Activated naive CD4-positive, alpha-beta T cell treated with anti-CD3 and anti-CD28 coated beads, Interleukin-2, amount 50 U/mL, for 24 hours (primary cell): ENCODE measurements around the gene LEPR.
"Not testable (repeated sequence)": the region's sequence is repeated elsewhere in the genome, so short reads cannot be mapped to it uniquely, and the experiment has no call there.

ENCODE experiments used
- H3K27ac Mint-ChIP-seq: one replicate; pipeline ENCODE4 v1.8.0; 2021; ENCODE audit warnings: mild to moderate bottlenecking, mixed read lengths
- H3K27me3 Mint-ChIP-seq: one replicate; pipeline ENCODE4 v1.8.0; 2021; ENCODE audit warnings: mixed read lengths
- H3K36me3 Mint-ChIP-seq: one replicate; pipeline ENCODE4 v1.8.0; 2021; ENCODE audit warnings: mixed read lengths
- H3K4me1 Mint-ChIP-seq: one replicate; pipeline ENCODE4 v1.8.0; 2021; ENCODE audit warnings: mixed read lengths
- H3K4me3 Mint-ChIP-seq: one replicate; pipeline ENCODE4 v1.8.0; 2021; ENCODE audit warnings: mild to moderate bottlenecking, mixed read lengths
- H3K9me3 Mint-ChIP-seq: one replicate; pipeline ENCODE4 v1.8.0; 2021; ENCODE audit warnings: mixed read lengths

LEPR gene

DNA sequence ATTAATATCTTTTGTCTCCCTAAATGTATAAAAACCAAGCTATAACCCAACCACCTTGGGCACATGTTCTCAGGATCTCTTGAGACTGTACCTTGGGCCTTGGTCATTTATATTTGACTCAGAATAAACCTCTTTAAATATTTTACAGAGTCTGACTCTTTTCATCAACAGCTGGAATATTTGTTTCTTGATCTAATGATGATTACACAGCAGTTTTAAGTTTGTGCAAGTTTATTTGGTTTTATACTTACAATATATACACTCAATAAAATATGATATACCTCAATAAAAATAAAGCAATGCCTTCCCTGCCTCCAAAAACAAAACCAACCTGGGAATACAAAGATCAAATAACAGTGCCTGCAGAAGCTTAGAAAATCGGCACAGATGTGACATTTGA is 22.0 kb downstream of the LEPR start:
- H3K9me3 Mint-ChIP-seq: no peaks in the 10 kb centered on the region
- H3K27ac Mint-ChIP-seq: no peak overlapping the region
- peaks cover 3% of the 10 kb centered on the region for H3K36me3 Mint-ChIP-seq
- no peaks in the 10 kb centered on the region for H3K4me1 Mint-ChIP-seq
- no peak overlapping the region for H3K4me3 Mint-ChIP-seq
- H3K27me3 Mint-ChIP-seq: no peaks in the 10 kb centered on the region

DNA sequence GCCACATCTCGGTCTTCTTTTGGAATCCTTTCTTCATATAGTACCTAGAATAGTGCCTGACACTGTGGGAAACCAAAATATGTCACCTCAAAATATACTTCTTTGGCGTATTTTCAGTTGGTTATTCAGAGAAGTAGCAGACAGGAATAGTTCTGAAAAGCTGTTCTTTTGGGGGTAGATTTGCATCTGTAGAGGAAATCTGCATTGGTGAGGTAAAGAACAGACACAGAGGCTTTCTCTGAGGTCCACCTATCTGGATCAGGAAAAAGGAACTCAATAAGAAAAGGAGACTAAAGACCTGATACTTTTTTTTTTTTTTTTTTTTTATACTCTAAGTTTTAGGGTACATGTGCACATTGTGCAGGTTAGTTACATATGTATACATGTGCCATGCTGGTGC is 23.2 kb downstream of the LEPR start:
- H3K9me3 Mint-ChIP-seq: no peaks in the 10 kb centered on the region
- no peaks in the 10 kb centered on the region for H3K27me3 Mint-ChIP-seq
- no peaks in the 10 kb centered on the region for H3K4me1 Mint-ChIP-seq
- H3K36me3 Mint-ChIP-seq: peaks cover 3% of the 10 kb centered on the region
- H3K27ac Mint-ChIP-seq: no peak overlapping the region
- H3K4me3 Mint-ChIP-seq: no peak overlapping the region

- H3K36me3 Mint-ChIP-seq: peaks cover 3% of the 10 kb centered on the region
- no peaks in the 10 kb centered on the region for H3K9me3 Mint-ChIP-seq
- H3K27me3 Mint-ChIP-seq: no peaks in the 10 kb centered on the region
- H3K4me3 Mint-ChIP-seq: no peak overlapping the region
- no peaks in the 10 kb centered on the region for H3K4me1 Mint-ChIP-seq
- H3K27ac Mint-ChIP-seq: no peak overlapping the region
Observed at GRCh38 chr1:65444128-65444640, 23.7 kb downstream of the LEPR start.

GRCh38 chr1:65445837-65446236 is 25.4 kb downstream of the LEPR start:
- H3K4me1 Mint-ChIP-seq: no peaks in the 10 kb centered on the region
- H3K27me3 Mint-ChIP-seq: no peaks in the 10 kb centered on the region
- H3K4me3 Mint-ChIP-seq: no peak overlapping the region
- no peak overlapping the region for H3K27ac Mint-ChIP-seq
- peaks cover 2% of the 10 kb centered on the region for H3K36me3 Mint-ChIP-seq
- no peaks in the 10 kb centered on the region for H3K9me3 Mint-ChIP-seq

DNA sequence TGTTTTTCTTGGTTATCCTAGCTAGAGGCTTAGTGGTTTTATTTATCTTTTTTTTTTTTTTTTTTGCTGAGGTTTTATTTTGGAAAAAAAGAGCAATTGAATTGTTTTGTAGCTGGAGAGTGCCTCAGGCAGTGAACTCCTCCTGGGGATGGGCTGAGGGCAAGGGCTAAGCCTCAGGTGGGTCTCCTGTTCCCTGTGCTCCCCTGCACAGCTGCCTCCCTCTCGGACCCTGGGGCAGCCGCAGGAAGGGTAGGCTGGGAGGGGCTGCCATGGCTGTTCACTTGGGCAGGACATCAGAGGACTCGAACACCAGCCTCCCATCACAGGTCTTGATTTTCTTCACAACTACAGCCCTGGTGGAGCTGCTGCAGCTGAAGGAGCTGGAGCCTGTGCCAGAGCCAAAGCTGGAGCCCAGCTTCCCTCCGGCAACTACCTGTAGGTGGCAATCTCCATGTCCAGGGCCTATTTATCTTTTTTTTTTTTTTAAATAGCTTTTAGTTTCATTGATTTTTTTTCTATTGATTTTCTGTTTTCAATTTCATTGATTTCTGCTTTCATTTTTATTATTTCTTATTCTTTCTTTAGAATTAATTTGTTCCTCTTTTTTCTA is 28.9 kb downstream of the LEPR start:
- Mint-ChIP-seq H3K9me3 (no peaks in the 10 kb centered on the region), H3K4me3 (no peak overlapping the region), H3K36me3 (peaks cover 1% of the 10 kb centered on the region), H3K27ac (no peak overlapping the region), H3K27me3 (no peaks in the 10 kb centered on the region), H3K4me1 (no peaks in the 10 kb centered on the region)

- Mint-ChIP-seq H3K4me1 (peaks cover 27% of the 10 kb centered on the region), H3K9me3 (peaks cover 10% of the 10 kb centered on the region)
- not testable (repeated sequence) for H3K27ac Mint-ChIP-seq, H3K36me3 Mint-ChIP-seq, H3K4me3 Mint-ChIP-seq, H3K27me3 Mint-ChIP-seq
Observed at GRCh38 chr1:65455678-65456077, 35.2 kb downstream of the LEPR start.

GRCh38 chr1:65456481-65456880 is 36.0 kb downstream of the LEPR start:
- no peak overlapping the region for H3K27ac Mint-ChIP-seq
- peaks cover 27% of the 10 kb centered on the region for H3K4me1 Mint-ChIP-seq
- peaks cover 9% of the 10 kb centered on the region for H3K36me3 Mint-ChIP-seq
- H3K4me3 Mint-ChIP-seq: no peak overlapping the region
- H3K9me3 Mint-ChIP-seq: peaks cover 10% of the 10 kb centered on the region
- no peaks in the 10 kb centered on the region for H3K27me3 Mint-ChIP-seq

DNA sequence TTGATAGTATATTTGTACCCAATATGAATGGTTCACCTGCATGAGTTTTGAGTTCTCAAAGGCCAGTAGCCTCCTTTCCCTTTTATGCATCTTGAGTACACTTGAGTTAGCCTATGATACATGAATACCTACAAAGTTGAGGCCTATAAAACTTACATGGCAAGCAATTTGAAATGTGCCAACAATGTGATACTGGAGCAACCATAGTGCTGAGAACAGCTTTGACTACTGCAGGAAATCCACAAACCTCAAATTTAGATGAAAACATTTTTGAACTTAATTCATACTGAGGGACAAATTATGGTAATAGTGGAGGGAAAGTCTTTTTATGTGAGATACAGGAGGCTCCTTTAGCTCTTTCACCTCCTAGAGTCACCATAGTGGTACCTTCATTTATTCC is 37.4 kb downstream of the LEPR start:
- H3K27ac Mint-ChIP-seq: no peak overlapping the region
- H3K9me3 Mint-ChIP-seq: peaks cover 10% of the 10 kb centered on the region
- peaks cover 27% of the 10 kb centered on the region for H3K4me1 Mint-ChIP-seq
- no peak overlapping the region for H3K4me3 Mint-ChIP-seq
- H3K27me3 Mint-ChIP-seq: no peaks in the 10 kb centered on the region
- peaks cover 11% of the 10 kb centered on the region for H3K36me3 Mint-ChIP-seq

DNA sequence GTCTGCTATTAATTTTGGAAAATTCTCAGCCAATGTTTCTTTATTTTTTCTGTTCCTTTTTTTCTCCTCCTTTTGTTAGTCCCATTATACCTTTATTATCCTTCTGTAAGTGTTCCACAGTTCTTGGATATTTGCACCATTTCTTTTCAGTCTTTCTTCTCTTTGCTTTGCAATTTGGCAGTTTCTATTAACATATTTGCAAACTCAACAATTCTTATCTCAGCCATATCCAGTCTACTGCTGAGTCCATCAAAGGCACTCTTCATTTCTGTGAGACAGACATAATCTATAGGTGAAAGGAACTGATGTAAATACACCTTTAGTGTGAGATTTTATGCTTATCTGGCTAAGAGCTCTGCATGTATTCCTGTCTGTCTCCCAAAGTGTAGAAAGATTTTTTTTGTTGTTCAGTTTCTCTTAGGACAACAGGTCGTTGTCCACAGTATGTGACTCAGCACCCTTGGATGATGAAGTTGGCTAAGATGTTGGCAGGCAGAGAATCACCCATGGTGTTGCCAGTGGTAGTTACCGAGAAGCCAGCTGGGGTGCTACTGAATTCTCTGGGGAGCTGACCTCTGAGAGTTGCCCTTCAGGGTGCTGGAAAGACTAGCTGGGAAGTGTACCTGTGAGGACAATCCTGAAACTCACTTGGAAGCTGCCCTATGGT is 38.4 kb downstream of the LEPR start:
- Mint-ChIP-seq H3K36me3 (peaks cover 10% of the 10 kb centered on the region), H3K4me3 (no peak overlapping the region), H3K27me3 (no peaks in the 10 kb centered on the region), H3K4me1 (peaks cover 27% of the 10 kb centered on the region), H3K9me3 (peaks cover 10% of the 10 kb centered on the region), H3K27ac (no peak overlapping the region)

- H3K27ac Mint-ChIP-seq: no peak overlapping the region
- peaks cover 10% of the 10 kb centered on the region for H3K9me3 Mint-ChIP-seq
- no peak overlapping the region for H3K4me3 Mint-ChIP-seq
- H3K4me1 Mint-ChIP-seq: peaks cover 27% of the 10 kb centered on the region
- H3K36me3 Mint-ChIP-seq: peaks cover 10% of the 10 kb centered on the region
- no peaks in the 10 kb centered on the region for H3K27me3 Mint-ChIP-seq
Observed at GRCh38 chr1:65459397-65459768, 38.9 kb downstream of the LEPR start.

DNA sequence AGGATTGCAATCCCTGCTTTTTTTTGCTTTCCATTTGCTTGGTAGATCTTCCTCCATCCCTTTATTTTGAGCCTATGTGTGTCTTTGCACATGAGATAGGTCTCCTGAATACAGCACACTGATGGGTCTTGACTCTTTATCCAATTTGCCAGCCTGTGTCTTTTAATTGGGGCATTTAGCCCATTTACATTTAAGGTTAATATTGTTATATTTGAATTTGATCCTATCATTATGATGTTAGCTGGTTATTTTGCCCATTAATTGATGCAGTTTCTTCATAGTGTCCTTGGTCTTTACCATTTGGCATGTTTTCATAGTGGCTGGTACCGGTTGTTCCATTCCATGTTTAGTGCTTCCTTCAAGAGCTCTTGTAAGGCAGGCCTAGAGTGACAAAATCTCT is 45.4 kb downstream of the LEPR start:
- peaks cover 11% of the 10 kb centered on the region for H3K9me3 Mint-ChIP-seq
- H3K27me3 Mint-ChIP-seq, H3K4me3 Mint-ChIP-seq, H3K27ac Mint-ChIP-seq, H3K4me1 Mint-ChIP-seq, H3K36me3 Mint-ChIP-seq: not testable (repeated sequence)

DNA sequence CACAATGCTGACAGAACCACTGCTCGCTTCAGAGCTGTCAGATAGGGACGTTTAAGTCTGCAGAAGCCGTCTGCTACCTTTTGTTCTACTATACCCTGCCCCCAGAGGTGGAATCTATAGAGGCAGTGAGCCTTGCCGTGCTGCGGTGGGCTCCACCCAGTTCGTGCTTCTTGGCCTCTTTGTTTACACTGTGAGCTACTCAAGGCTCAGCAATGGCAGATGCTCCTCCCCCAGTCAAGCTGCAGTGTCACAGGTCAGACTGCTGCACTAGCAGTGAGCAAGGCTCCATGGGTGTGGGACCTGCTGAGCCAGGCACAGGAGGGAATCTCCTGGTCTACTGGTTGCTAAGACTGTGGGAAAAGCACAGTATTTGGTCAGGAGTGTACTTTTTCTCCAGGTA is 47.1 kb downstream of the LEPR start:
- H3K9me3 Mint-ChIP-seq: peaks cover 11% of the 10 kb centered on the region
- no peak overlapping the region for H3K27ac Mint-ChIP-seq
- H3K4me1 Mint-ChIP-seq: no peaks in the 10 kb centered on the region
- H3K27me3 Mint-ChIP-seq: peaks cover 2% of the 10 kb centered on the region
- H3K4me3 Mint-ChIP-seq: no peak overlapping the region
- peaks cover 7% of the 10 kb centered on the region for H3K36me3 Mint-ChIP-seq

- Mint-ChIP-seq H3K27me3 (peaks cover 2% of the 10 kb centered on the region), H3K4me3 (no peak overlapping the region), H3K36me3 (peaks cover 7% of the 10 kb centered on the region)
Observed at GRCh38 chr1:65469126-65469888, 48.8 kb downstream of the LEPR start.

GRCh38 chr1:65469889-65470340 is 49.4 kb downstream of the LEPR start:
- Mint-ChIP-seq H3K4me1 (no peaks in the 10 kb centered on the region), H3K27me3 (peaks cover 2% of the 10 kb centered on the region), H3K4me3 (no peak overlapping the region), H3K27ac (no peak overlapping the region), H3K9me3 (peaks cover 11% of the 10 kb centered on the region), H3K36me3 (peaks cover 4% of the 10 kb centered on the region)

More at GRCh38 chr1:65469126-65469888, 48.8 kb downstream of the LEPR start:
- Mint-ChIP-seq H3K4me1 (no peaks in the 10 kb centered on the region), H3K9me3 (peaks cover 11% of the 10 kb centered on the region), H3K27ac (no peak overlapping the region)
